HAP-1 (cell line): ENCODE data around the gene PRR7.

Experiments
- DNase-seq, 2 experiments: peaks; one replicate each; pipeline ENCODE4 v3.0.0-alpha.2; 2016 to 2020; ENCODE audit warnings: low spot score in 2 of 2
- H3K27me3 ChIP-seq: fragments of 250-450 bp; sonication (Bioruptor Pico); 2 replicates; pipeline ENCODE4 v1.5.1; 2020; ENCODE audit warnings: low read depth, mild to moderate bottlenecking, moderate library complexity
- H3K36me3 ChIP-seq: fragments of 250-450 bp; sonication (Bioruptor Pico); replicated peaks from 2 replicates; pipeline ENCODE4 v1.5.1; 2020; ENCODE audit warnings: mild to moderate bottlenecking
- H3K4me1 ChIP-seq: fragments of 250-450 bp; sonication (Bioruptor Pico); 2 replicates; pipeline ENCODE4 v1.5.1; 2020; ENCODE audit warnings: mild to moderate bottlenecking
- H3K4me3 ChIP-seq: fragments of 250-450 bp; sonication (Bioruptor Pico); 2 replicates; pipeline ENCODE4 v1.5.1; 2020; ENCODE audit warnings: mild to moderate bottlenecking, moderate library complexity
- H3K9me3 ChIP-seq: fragments of 250-450 bp; sonication (Bioruptor Pico); 2 replicates; pipeline ENCODE4 v1.5.1; 2020; ENCODE audit warnings: mild to moderate bottlenecking, moderate library complexity
- in situ Hi-C: fragments of 300-500 bp; cut with MboI; formaldehyde crosslinking; loops from 3 replicates; pipeline ENCODE4 v1.14.3; 2020; ENCODE audit warnings: low sequenced_read_pairs, inconsistent platforms, mixed read lengths

The PRR7 gene

DNA sequence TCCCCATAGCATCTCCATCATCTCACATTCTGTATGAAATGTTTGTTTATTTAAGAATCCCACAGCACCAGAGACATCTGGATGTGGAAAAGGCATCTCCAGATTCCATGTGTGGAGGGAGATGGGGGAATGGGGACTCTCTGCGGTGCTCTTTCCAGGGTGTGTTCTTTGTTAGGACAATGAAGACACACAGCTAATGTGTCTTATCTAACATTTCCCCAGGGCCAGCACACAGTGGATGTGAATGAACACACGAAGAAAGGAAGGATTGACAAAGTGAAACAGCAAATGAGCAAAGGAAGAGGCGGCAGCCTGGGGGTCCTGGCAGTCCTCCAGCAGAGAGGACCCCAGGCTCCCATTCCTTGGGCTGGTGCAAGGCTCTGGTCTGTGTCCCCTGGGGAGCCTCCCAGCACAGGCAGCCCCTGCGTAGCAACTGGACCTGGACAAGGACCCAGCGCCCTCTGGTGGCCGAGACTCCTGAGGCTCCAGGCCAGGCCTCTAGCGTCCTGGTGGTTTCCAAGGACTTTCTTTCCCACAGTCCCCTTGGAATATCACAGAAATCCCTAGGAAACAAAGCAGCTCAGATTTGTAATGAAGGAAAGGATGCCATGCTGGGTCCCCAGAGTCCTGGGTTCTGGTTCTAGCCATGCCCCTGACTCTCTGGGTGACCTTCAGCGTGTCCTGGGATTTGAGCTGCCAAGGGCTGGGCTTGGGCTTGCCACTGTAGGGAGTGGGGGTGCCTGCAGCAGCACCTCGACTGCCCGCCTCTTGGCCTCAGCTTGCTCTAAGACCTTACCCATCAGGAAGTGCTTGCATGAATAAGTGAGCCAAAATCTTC is 54.3 kb downstream of the PRR7 start:
- DNase-seq = peak; percentile 75 to 97
- Histone ChIP-seq H3K4me1 (peaks cover 14% of the 10 kb centered on the region), H3K9me3 (no peaks in the 10 kb centered on the region), H3K27me3 (no peaks in the 10 kb centered on the region), H3K36me3 (peaks cover 4% of the 10 kb centered on the region), H3K4me3 (no peak overlapping the region)
- in situ Hi-C loops = no loop called here

DNA sequence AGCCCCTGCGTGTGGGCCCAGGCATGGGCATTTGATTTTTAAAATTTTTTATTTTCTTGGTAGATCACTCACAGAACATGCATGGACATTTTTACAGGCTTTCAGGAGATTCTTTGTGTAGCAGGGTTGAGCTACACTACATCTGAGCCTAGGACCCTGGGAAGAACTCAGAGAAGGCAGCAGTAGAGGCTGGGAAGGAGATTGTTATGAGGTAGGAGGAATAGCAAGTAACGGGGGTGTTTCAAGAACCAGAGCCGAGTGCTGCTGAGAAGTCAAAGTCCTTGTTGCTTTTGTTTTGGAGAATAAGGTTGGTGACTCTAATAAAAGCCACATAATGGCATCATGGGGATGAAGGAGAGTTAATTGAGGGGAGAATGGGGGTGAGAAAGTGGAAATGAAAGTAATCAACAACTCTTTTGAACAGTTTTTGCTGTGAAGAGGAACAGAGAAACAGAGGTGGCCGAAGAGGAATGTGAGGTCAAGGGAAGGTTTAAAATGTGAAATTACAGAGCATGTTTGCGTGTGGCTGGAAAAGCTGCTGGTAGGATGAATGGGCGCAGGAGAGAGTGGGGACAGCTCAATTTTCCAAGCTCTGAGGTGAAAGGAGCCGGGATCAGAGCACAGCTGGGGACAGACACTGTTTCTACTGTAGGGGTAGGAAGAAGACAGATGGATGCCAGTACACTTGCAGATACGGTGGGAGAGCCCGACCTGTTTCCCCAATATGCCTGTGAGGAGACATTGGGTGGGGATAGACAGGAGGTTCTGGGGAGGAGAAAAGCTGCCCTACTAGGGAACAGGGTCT is 55.5 kb downstream of the PRR7 start:
- no peak overlapping the region for H3K4me3 ChIP-seq
- in situ Hi-C loops = no loop called here
- no peaks in the 10 kb centered on the region for H3K27me3 ChIP-seq
- H3K9me3 ChIP-seq = no peaks in the 10 kb centered on the region
- H3K4me1 ChIP-seq = peaks cover 7% of the 10 kb centered on the region
- H3K36me3 ChIP-seq = no peaks in the 10 kb centered on the region
- no peak for DNase-seq

DNA sequence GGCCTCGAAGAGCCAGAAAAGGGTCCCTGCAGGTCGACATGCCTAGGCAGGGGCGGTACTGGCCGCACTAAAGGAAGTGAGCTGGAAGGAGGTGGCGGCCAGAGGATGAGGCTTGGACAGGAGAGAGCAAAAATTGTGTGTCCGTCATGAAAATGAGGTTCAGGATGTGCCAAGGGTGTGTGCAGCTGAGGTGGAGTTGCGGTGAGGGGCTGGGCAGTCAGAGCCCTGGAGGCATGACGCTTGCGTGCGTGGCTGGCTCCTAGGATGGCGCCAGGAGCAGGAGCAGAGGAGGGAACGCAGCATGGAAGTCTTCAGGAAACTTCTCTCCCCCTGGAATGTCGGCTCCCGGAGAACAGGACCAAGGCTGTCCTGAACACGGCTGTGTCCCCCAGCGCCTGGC is 56.3 kb downstream of the PRR7 start:
- H3K4me1 ChIP-seq = peaks cover 5% of the 10 kb centered on the region
- no peak overlapping the region for H3K4me3 ChIP-seq
- H3K9me3 ChIP-seq = no peaks in the 10 kb centered on the region
- in situ Hi-C loops = no loop called here
- no peaks in the 10 kb centered on the region for H3K27me3 ChIP-seq
- no peak for DNase-seq
- no peaks in the 10 kb centered on the region for H3K36me3 ChIP-seq

GRCh38 chr5:177503351-177504085 is 56.9 kb downstream of the PRR7 start:
- no peaks in the 10 kb centered on the region for H3K4me1 ChIP-seq
- no peak overlapping the region for H3K4me3 ChIP-seq
- no peak for DNase-seq
- no peaks in the 10 kb centered on the region for H3K36me3 ChIP-seq
- no peaks in the 10 kb centered on the region for H3K27me3 ChIP-seq
- no peaks in the 10 kb centered on the region for H3K9me3 ChIP-seq
- in situ Hi-C loops = no loop called here

DNA sequence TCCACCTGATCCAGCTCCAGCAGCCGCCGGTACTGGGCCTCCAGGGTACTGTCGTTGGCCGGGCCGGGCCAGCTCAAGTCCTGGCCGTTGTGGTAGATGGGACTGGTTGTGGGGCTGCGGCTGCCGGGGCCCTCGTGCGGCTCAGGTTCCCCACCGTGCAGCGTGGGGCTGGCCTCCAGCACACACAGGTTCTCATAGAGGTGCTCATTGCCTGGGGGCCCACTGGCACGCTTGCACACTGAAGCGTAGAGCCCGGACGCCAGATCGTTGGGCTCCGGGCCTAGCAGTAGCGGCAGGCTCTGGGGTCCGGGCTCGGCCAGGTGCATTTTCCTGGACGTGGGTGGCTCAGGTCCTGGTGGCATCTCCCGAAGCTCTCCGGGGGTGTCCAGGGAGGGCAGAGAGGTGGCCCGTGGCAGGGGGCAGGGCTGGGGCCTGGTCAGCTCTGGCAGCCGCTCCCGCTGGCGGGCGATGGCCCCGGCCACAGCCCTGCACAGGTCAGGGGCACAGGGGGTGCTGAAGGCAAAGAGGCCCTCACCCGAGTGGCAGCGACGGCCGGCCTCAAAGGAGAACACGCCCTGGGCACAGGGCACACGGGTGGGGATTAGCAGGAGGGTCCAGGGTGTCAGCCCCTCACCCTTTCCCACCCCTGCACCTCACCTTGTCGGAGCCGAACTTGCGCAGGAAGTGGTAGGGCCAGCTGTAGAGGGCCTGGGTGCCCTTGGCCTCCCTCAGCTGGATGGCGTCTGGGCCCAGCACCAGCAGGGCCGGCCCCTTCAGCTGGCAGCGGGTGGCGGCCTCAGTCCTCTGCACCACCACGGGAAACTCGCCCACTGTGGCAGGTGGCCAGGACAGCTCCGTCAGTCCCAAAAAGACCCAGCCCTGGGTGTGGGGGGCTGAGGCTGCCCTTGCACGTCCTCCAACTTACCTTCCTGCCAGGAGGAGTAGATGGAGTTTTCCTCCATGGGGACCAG is 57.8 kb downstream of the PRR7 start:
- Histone ChIP-seq H3K36me3 (no peaks in the 10 kb centered on the region), H3K9me3 (no peaks in the 10 kb centered on the region), H3K4me1 (no peaks in the 10 kb centered on the region), H3K27me3 (no peaks in the 10 kb centered on the region), H3K4me3 (no peak overlapping the region)
- no peak for DNase-seq
- in situ Hi-C loops = no loop called here

DNA sequence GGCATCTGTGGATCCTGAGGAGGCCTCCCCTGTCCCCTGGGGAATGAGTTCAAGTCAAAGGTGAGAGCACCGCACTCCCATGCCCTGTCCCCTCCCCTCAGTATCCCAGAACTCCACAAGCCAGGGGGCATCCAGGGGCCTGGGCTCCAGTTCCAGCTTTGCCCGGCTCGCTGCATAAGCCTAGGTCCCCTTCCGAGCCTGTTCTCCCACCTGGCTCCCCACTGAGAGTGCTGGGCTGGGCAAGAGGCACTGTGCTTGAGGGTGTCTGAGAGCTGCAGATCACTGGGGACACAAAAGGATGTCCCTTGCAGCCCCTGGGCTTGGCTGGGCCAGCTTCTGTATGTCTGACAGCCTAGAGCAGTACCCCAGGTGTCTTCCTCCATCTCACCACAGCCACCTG is 58.5 kb downstream of the PRR7 start:
- H3K9me3 ChIP-seq = no peaks in the 10 kb centered on the region
- DNase-seq = no peak
- H3K4me3 ChIP-seq = no peak overlapping the region
- no peaks in the 10 kb centered on the region for H3K4me1 ChIP-seq
- H3K36me3 ChIP-seq = peaks cover 3% of the 10 kb centered on the region; the same call in 1 of the 2 replicates
- in situ Hi-C loops = no loop called here
- H3K27me3 ChIP-seq = no peaks in the 10 kb centered on the region
